K562 (cell line): ENCODE results near the gene GZF1. TPM values are rescaled to one million over a fixed set of nuclear protein-coding genes. Genes with fewer than 3 reads are reported as not detected.

Experiments used
- DMBX1 ChIP-seq: fragments of 250-450 bp; sonication (Bioruptor Pico); IDR thresholded peaks from 2 replicates; pipeline ENCODE4 v1.8.0; 2022; ENCODE audit warnings: inconsistent platforms, mild to moderate bottlenecking, moderate library complexity, borderline replicate concordance
- ETS2 ChIP-seq: IDR thresholded peaks from 2 replicates; pipeline ENCODE4 v1.6.1; 2016; ENCODE audit warnings: borderline replicate concordance, missing genetic modification characterization, mild to moderate bottlenecking, moderate library complexity, missing compliant biosample characterization; ENCODE audit not compliant: poor library complexity, severe bottlenecking
- EZH2 ChIP-seq: IDR thresholded peaks from 2 replicates; pipeline ENCODE4 v1.6.1; 2012; ENCODE audit warnings: low read depth, mild to moderate bottlenecking, inconsistent platforms, low read length, borderline replicate concordance
- HDGF ChIP-seq: fragments of 450-650 bp; IDR thresholded peaks from 2 replicates; pipeline ENCODE4 v1.6.1; 2016
- HNRNPL ChIP-seq: fragments of 200-400 bp; formaldehyde crosslinking; IDR thresholded peaks from 2 replicates; pipeline ENCODE4 v1.6.1; 2017; ENCODE audit warnings: low read depth, mild to moderate bottlenecking, low read length
- NR2F6 ChIP-seq: fragments of 450-650 bp; formaldehyde crosslinking; IDR thresholded peaks from 2 replicates; pipeline ENCODE4 v1.4.0; 2020; ENCODE audit warnings: mild to moderate bottlenecking
- PHF8 ChIP-seq: fragments of 200-600 bp; sonication (generic); IDR thresholded peaks from 2 replicates; pipeline ENCODE4 v1.6.1; 2012; ENCODE audit warnings: mixed run types, mild to moderate bottlenecking, inconsistent platforms, low read length, moderate library complexity, borderline replicate concordance
- ZNF23 ChIP-seq: fragments of 250-450 bp; sonication (Bioruptor Pico); IDR thresholded peaks from 2 replicates; pipeline ENCODE4 v1.4.0; 2020; ENCODE audit warnings: mild to moderate bottlenecking
- polyA plus RNA-seq, 8 experiments: library from polyadenylated mRNA; depleted of rRNA in 4 of 8; stranded (reverse) in 5 of 8; unstranded in 3 of 8; fragments of >200 nt; fragmentation: Nextera tagmentation in 2 of 8; fragmentation: Illumina TruSeq in 1 of 8; extraction: Ambion mirVana in 2 of 8; extraction: Trizol in 1 of 8; gene quantifications; 2 replicates each; pipeline versions ENCODE4 v1.2.1 to v1.2.3, GENCODE V29; 2011 to 2014; ENCODE audit warnings: inconsistent platforms in 1 of 8, missing spikeins in 1 of 8
- total RNA-seq, 7 experiments: library from RNA; depleted of rRNA in 6 of 7; stranded (reverse); fragments of >200 nt in 6 of 7; fragmentation: Illumina TruSeq in 2 of 7; extraction: Trizol in 2 of 7; gene quantifications; 2 replicates each; pipeline versions ENCODE4 v1.2.1 to v1.2.3, GENCODE V29; 2011 to 2021; ENCODE audit warnings: low replicate concordance in 1 of 7
- TF ChIP-seq, protein P1 (sequence below): fragments of 450-650 bp; IDR thresholded peaks from 2 replicates; pipeline ENCODE4 v1.6.1; 2016; ENCODE audit warnings: borderline replicate concordance
- TF ChIP-seq, protein P2 (sequence below): fragments of 450-650 bp; IDR thresholded peaks from 2 replicates; pipeline ENCODE4 v1.6.1; 2016; ENCODE audit warnings: mild to moderate bottlenecking, moderate library complexity
- TF ChIP-seq, protein P3 (sequence below): IDR thresholded peaks from 2 replicates; pipeline ENCODE4 v1.6.1; 2012; ENCODE audit warnings: low read depth, low read length, improper control_type of control experiment, borderline replicate concordance

The GZF1 gene
- total and polyA plus RNA-seq, 9 of the 15 experiments (the other 6 are each of a cell fraction or from before 2014, with no cell fraction given): 1.2 to 15.7 (median 7.4) TPM

DNA sequence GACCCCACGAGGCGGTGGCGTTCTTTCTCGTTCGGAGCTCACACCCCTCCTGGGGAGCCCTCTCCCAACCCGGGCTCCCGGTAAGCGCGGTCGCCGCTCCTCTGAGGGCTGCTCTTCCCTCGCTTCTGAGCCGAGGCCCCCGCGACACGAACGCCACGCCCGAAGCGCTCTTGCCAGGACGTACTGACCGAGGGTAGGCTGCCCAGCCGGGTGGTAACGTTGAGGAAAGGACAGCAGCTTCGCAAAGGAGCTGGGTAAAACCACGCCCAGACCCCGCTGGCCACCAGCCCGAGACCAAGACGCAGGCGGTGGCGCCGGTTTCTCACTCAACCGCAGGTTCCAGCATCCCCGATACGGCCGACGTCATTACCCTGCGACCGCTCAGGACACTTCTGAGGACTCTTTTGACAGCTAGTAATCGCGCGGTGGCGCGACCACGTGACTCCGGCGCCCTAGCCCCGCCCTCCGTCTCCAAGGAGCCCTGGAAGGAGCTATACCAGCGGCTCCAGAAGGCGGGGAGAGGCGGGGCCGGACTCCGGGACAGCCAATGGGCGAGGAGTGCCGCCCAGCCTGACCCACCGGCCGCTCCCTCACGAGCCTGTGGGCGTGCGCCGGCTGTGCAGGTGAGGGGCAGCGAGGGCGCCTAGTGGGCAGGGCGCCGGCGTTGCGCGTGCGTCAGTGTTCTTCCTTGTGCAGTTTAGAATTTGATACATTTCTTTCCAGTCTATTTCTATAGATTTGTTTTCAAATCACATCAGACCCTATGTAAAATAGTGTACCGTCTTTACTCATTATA lies 4.0 kb upstream of the GZF1 start (continued):
- TF ChIP-seq, protein P1, sequence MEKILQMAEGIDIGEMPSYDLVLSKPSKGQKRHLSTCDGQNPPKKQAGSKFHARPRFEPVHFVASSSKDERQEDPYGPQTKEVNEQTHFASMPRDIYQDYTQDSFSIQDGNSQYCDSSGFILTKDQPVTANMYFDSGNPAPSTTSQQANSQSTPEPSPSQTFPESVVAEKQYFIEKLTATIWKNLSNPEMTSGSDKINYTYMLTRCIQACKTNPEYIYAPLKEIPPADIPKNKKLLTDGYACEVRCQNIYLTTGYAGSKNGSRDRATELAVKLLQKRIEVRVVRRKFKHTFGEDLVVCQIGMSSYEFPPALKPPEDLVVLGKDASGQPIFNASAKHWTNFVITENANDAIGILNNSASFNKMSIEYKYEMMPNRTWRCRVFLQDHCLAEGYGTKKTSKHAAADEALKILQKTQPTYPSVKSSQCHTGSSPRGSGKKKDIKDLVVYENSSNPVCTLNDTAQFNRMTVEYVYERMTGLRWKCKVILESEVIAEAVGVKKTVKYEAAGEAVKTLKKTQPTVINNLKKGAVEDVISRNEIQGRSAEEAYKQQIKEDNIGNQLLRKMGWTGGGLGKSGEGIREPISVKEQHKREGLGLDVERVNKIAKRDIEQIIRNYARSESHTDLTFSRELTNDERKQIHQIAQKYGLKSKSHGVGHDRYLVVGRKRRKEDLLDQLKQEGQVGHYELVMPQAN: peak; percentile 41; the same call in 1 of the 2 replicates
- TF ChIP-seq, protein P2, sequence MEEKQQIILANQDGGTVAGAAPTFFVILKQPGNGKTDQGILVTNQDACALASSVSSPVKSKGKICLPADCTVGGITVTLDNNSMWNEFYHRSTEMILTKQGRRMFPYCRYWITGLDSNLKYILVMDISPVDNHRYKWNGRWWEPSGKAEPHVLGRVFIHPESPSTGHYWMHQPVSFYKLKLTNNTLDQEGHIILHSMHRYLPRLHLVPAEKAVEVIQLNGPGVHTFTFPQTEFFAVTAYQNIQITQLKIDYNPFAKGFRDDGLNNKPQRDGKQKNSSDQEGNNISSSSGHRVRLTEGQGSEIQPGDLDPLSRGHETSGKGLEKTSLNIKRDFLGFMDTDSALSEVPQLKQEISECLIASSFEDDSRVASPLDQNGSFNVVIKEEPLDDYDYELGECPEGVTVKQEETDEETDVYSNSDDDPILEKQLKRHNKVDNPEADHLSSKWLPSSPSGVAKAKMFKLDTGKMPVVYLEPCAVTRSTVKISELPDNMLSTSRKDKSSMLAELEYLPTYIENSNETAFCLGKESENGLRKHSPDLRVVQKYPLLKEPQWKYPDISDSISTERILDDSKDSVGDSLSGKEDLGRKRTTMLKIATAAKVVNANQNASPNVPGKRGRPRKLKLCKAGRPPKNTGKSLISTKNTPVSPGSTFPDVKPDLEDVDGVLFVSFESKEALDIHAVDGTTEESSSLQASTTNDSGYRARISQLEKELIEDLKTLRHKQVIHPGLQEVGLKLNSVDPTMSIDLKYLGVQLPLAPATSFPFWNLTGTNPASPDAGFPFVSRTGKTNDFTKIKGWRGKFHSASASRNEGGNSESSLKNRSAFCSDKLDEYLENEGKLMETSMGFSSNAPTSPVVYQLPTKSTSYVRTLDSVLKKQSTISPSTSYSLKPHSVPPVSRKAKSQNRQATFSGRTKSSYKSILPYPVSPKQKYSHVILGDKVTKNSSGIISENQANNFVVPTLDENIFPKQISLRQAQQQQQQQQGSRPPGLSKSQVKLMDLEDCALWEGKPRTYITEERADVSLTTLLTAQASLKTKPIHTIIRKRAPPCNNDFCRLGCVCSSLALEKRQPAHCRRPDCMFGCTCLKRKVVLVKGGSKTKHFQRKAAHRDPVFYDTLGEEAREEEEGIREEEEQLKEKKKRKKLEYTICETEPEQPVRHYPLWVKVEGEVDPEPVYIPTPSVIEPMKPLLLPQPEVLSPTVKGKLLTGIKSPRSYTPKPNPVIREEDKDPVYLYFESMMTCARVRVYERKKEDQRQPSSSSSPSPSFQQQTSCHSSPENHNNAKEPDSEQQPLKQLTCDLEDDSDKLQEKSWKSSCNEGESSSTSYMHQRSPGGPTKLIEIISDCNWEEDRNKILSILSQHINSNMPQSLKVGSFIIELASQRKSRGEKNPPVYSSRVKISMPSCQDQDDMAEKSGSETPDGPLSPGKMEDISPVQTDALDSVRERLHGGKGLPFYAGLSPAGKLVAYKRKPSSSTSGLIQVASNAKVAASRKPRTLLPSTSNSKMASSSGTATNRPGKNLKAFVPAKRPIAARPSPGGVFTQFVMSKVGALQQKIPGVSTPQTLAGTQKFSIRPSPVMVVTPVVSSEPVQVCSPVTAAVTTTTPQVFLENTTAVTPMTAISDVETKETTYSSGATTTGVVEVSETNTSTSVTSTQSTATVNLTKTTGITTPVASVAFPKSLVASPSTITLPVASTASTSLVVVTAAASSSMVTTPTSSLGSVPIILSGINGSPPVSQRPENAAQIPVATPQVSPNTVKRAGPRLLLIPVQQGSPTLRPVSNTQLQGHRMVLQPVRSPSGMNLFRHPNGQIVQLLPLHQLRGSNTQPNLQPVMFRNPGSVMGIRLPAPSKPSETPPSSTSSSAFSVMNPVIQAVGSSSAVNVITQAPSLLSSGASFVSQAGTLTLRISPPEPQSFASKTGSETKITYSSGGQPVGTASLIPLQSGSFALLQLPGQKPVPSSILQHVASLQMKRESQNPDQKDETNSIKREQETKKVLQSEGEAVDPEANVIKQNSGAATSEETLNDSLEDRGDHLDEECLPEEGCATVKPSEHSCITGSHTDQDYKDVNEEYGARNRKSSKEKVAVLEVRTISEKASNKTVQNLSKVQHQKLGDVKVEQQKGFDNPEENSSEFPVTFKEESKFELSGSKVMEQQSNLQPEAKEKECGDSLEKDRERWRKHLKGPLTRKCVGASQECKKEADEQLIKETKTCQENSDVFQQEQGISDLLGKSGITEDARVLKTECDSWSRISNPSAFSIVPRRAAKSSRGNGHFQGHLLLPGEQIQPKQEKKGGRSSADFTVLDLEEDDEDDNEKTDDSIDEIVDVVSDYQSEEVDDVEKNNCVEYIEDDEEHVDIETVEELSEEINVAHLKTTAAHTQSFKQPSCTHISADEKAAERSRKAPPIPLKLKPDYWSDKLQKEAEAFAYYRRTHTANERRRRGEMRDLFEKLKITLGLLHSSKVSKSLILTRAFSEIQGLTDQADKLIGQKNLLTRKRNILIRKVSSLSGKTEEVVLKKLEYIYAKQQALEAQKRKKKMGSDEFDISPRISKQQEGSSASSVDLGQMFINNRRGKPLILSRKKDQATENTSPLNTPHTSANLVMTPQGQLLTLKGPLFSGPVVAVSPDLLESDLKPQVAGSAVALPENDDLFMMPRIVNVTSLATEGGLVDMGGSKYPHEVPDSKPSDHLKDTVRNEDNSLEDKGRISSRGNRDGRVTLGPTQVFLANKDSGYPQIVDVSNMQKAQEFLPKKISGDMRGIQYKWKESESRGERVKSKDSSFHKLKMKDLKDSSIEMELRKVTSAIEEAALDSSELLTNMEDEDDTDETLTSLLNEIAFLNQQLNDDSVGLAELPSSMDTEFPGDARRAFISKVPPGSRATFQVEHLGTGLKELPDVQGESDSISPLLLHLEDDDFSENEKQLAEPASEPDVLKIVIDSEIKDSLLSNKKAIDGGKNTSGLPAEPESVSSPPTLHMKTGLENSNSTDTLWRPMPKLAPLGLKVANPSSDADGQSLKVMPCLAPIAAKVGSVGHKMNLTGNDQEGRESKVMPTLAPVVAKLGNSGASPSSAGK: no peak; the same call in 1 of the 2 replicates
- TF ChIP-seq NR2F6 (CRISPR knock-in tag): no peak
- TF ChIP-seq ETS2 (tag): no peak
- peak; percentile 68; the same call in 1 of the 2 replicates for TF ChIP-seq PHF8
- no peak for TF ChIP-seq DMBX1
- TF ChIP-seq HNRNPL: 0 out of 2 replicates have a peak, but pooled peaks have one; percentile 41
- TF ChIP-seq, protein P3, sequence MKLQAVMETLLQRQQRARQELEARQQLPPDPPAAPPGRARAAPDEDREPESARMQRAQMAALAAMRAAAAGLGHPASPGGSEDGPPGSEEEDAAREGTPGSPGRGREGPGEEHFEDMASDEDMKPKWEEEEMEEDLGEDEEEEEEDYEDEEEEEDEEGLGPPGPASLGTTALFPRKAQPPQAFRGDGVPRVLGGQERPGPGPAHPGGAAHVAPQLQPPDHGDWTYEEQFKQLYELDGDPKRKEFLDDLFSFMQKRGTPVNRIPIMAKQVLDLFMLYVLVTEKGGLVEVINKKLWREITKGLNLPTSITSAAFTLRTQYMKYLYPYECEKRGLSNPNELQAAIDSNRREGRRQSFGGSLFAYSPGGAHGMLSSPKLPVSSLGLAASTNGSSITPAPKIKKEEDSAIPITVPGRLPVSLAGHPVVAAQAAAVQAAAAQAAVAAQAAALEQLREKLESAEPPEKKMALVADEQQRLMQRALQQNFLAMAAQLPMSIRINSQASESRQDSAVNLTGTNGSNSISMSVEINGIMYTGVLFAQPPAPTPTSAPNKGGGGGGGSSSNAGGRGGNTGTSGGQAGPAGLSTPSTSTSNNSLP: no peak
- TF ChIP-seq HDGF: no peak
- TF ChIP-seq EZH2: no peak
- no peak for TF ChIP-seq ZNF23 (CRISPR knock-in tag)
